RWPE1 (cell line): ENCODE measurements around the gene ULK4.

Experiments
- CTCF ChIA-PET: fragments of 350-600 bp; sonication (Branson Sonifier 250); formaldehyde crosslinking; extraction: SDS; loops from one replicate; lab custom pipeline; 2021; lab: Yijun Ruan, JAX
- POLR2A ChIA-PET: fragments of 400-600 bp; formaldehyde crosslinking; extraction: SDS; loops from one replicate; lab custom pipeline; 2020; ENCODE audit warnings: antibody characterized with exemption; ENCODE audit not compliant: low non-redundant PET; lab: Yijun Ruan, JAX
- DNase-seq: peaks from one replicate; pipeline ENCODE4 v3.0.0; 2012; ENCODE audit warnings: low spot score
- H3K27ac ChIP-seq: fragments of 450-650 bp; 2 replicates; pipeline ENCODE4 v1.5.1; 2017
- CTCF ChIP-seq: fragments of 450-650 bp; conservative IDR thresholded peaks from 2 replicates; pipeline ENCODE4 v1.5.1; 2017; ENCODE audit warnings: low read depth, mild to moderate bottlenecking

The ULK4 gene

GRCh38 chr3:41251593-41251992 lies 710.3 kb downstream of the ULK4 start:
- no peak for TF ChIP-seq CTCF
- no peak for DNase-seq
- no peak overlapping the region for H3K27ac ChIP-seq
- POLR2A ChIA-PET: no interaction called here
- CTCF ChIA-PET: no interaction called here

- ChIA-PET POLR2A (no interaction called here), CTCF (no interaction called here)
- no peak for TF ChIP-seq CTCF
- DNase-seq: no peak
- H3K27ac ChIP-seq: no peak overlapping the region
These were observed 711.1 kb downstream of the ULK4 start for GRCh38 chr3:41250825-41251224.

GRCh38 chr3:41249318-41249717 lies 712.6 kb downstream of the ULK4 start:
- CTCF ChIA-PET: no interaction called here
- no peak for DNase-seq
- no peak for TF ChIP-seq CTCF
- no peak overlapping the region for H3K27ac ChIP-seq
- POLR2A ChIA-PET: no interaction called here

GRCh38 chr3:41248525-41248924 lies 713.4 kb downstream of the ULK4 start:
- CTCF ChIA-PET: interaction anchor here (0.6 kb wide), 1 partner anchor 921 kb away, joined by 3 read pairs; no protein-coding TSS in a partner anchor
- H3K27ac ChIP-seq: no peak overlapping the region
- TF ChIP-seq CTCF: no peak
- DNase-seq: no peak
- POLR2A ChIA-PET: no interaction called here

- ChIA-PET CTCF (no interaction called here), POLR2A (interaction anchor here (0.6 kb wide), 1 partner anchor 68 kb away, joined by 7 read pairs; no protein-coding TSS in a partner anchor)
- no peak for DNase-seq
- TF ChIP-seq CTCF: no peak
- no peak overlapping the region for H3K27ac ChIP-seq
These were observed 714.6 kb downstream of the ULK4 start for GRCh38 chr3:41247055-41248004.

GRCh38 chr3:41244620-41245336 lies 717.1 kb downstream of the ULK4 start:
- CTCF ChIA-PET: interaction anchor here (0.6 kb wide), 1 partner anchor 12 kb away, joined by 3 read pairs; no protein-coding TSS in a partner anchor
- no peak for TF ChIP-seq CTCF

More at GRCh38 chr3:41244620-41245336, 717.1 kb downstream of the ULK4 start:
- POLR2A ChIA-PET: no interaction called here
- DNase-seq: no peak
- peak overlapping the region; percentile 2; the same call in 1 of the 2 replicates for H3K27ac ChIP-seq
